NCI-H524 (cell line): ENCODE measurements around the gene TMC5.
A peak's percentile ranks its signal among the peaks of the same experiment; 100 is the strongest.
"Not testable (repeated sequence)": the region's sequence is repeated elsewhere in the genome, so short reads cannot be mapped to it uniquely, and the experiment has no call there.

Source experiments
- DNase-seq, 2 experiments: peaks; one replicate each; lab custom pipeline; 2025; lab: John Stamatoyannopoulos, UW

Gene TMC5

GRCh38 chr16:19400711-19401110 is 17.0 kb upstream of the TMC5 start:
- no peak for DNase-seq

GRCh38 chr16:19406891-19407491 is 10.7 kb upstream of the TMC5 start:
- DNase-seq, result no peak

GRCh38 chr16:19410435-19411171 is 7.1 kb upstream of the TMC5 start:
- peak in 1 of 2 experiments; percentile 19 for DNase-seq

- DNase-seq, result no peak
Measured at GRCh38 chr16:19411298-19411697, 6.4 kb upstream of the TMC5 start.

- not testable (repeated sequence) for DNase-seq
Measured at GRCh38 chr16:19412055-19412454, 5.6 kb upstream of the TMC5 start.

- no peak for DNase-seq
Measured at GRCh38 chr16:19415461-19415860, 2.2 kb upstream of the TMC5 start.

- DNase-seq, result no peak
Measured at GRCh38 chr16:19415918-19416317, 1.8 kb upstream of the TMC5 start.

GRCh38 chr16:19418200-19418599 is 517 bp downstream of the TMC5 start:
- no peak for DNase-seq

- DNase-seq, result no peak
Measured at GRCh38 chr16:19419698-19420075, 2.0 kb downstream of the TMC5 start.

- DNase-seq, result no peak
Measured at GRCh38 chr16:19424478-19424877, 6.8 kb downstream of the TMC5 start.

GRCh38 chr16:19430345-19430744 is 12.7 kb downstream of the TMC5 start:
- no peak for DNase-seq

- DNase-seq, result no peak
Measured at GRCh38 chr16:19431636-19432340, 14.1 kb downstream of the TMC5 start.

GRCh38 chr16:19432429-19432828 is 14.7 kb downstream of the TMC5 start:
- no peak for DNase-seq

GRCh38 chr16:19434584-19434983 is 16.9 kb downstream of the TMC5 start:
- no peak for DNase-seq

- no peak for DNase-seq
Measured at GRCh38 chr16:19436540-19436939, 18.9 kb downstream of the TMC5 start.

- no peak for DNase-seq
Measured at GRCh38 chr16:19437280-19437679, 19.6 kb downstream of the TMC5 start.

- DNase-seq, result no peak
Measured at GRCh38 chr16:19438739-19439138, 21.1 kb downstream of the TMC5 start.

GRCh38 chr16:19439483-19439882 is 21.8 kb downstream of the TMC5 start:
- no peak for DNase-seq

- DNase-seq, result no peak
Measured at GRCh38 chr16:19443659-19444058, 26.0 kb downstream of the TMC5 start.

- DNase-seq, result no peak
Measured at GRCh38 chr16:19446300-19446846, 28.7 kb downstream of the TMC5 start.

GRCh38 chr16:19446886-19447285 is 29.2 kb downstream of the TMC5 start:
- no peak for DNase-seq

- DNase-seq, result no peak
Measured at GRCh38 chr16:19450186-19450585, 32.5 kb downstream of the TMC5 start.
